H1 (cell line): ENCODE results near the gene GRB7. TPM values are rescaled to one million over a fixed set of nuclear protein-coding genes. Genes with fewer than 3 reads are reported as not detected.

ENCODE experiments used
- BACH1 ChIP-seq: IDR thresholded peaks from 2 replicates; pipeline ENCODE4 v1.6.1; 2012; ENCODE audit warnings: low read length, improper control_type of control experiment
- CREB1 ChIP-seq: IDR thresholded peaks from 2 replicates; pipeline ENCODE4 v1.6.1; 2012; ENCODE audit warnings: inconsistent platforms
- CTBP2 ChIP-seq: IDR thresholded peaks from 2 replicates; pipeline ENCODE4 v1.7.0; 2011; ENCODE audit warnings: borderline replicate concordance, mild to moderate bottlenecking, moderate library complexity, mixed read lengths, low read length; ENCODE audit not compliant: insufficient read depth, insufficient read length
- EP300 ChIP-seq, 2 experiments: IDR thresholded peaks; 1 replicate in 1 of 2; 2 replicates in 1 of 2; pipeline ENCODE4 v1.6.1; 2011 to 2012; ENCODE audit warnings: low read depth in 2 of 2, low read length in 2 of 2, mild to moderate bottlenecking in 2 of 2, borderline replicate concordance in 1 of 2, inconsistent platforms in 1 of 2, moderate library complexity in 1 of 2
- HDAC2 ChIP-seq, 2 experiments: fragments of 300-600 bp in 1 of 2; sonication (generic) in 1 of 2; IDR thresholded peaks; 2 replicates each; pipeline ENCODE4 v1.6.1; 2011 to 2012; ENCODE audit warnings: low read depth in 2 of 2, low read length in 2 of 2, mild to moderate bottlenecking in 2 of 2, moderate library complexity in 2 of 2, borderline replicate concordance in 1 of 2, inconsistent platforms in 1 of 2
- JUND ChIP-seq: IDR thresholded peaks from 2 replicates; pipeline ENCODE4 v1.6.1; 2011; ENCODE audit warnings: mild to moderate bottlenecking, improper control_type of control experiment, low read length
- KDM4A ChIP-seq: IDR thresholded peaks from one replicate; pipeline ENCODE4 v1.7.1; 2012; ENCODE audit warnings: low read depth, mild to moderate bottlenecking, moderate library complexity, low read length, inconsistent platforms; ENCODE audit not compliant: severe bottlenecking
- KDM5A ChIP-seq: fragments of 200-600 bp; IDR thresholded peaks from 2 replicates; pipeline ENCODE4 v1.7.1; 2012; ENCODE audit warnings: mild to moderate bottlenecking, low read length, inconsistent platforms, mixed read lengths
- MAX ChIP-seq: IDR thresholded peaks from 2 replicates; pipeline ENCODE4 v1.6.1; 2012; ENCODE audit warnings: inconsistent platforms
- RBBP5 ChIP-seq: IDR thresholded peaks from 2 replicates; pipeline ENCODE4 v1.7.1; 2012; ENCODE audit warnings: low read depth, mild to moderate bottlenecking, inconsistent platforms, low read length, moderate library complexity, borderline replicate concordance
- SIN3A ChIP-seq, 2 experiments: IDR thresholded peaks in 1 of 2; conservative IDR thresholded peaks in 1 of 2; 2 replicates each; pipeline ENCODE4 v1.6.1; 2011 to 2012; ENCODE audit warnings: low read length in 2 of 2, improper control_type of control experiment in 1 of 2, low read depth in 1 of 2, mild to moderate bottlenecking in 1 of 2
- SP1 ChIP-seq: IDR thresholded peaks from 2 replicates; pipeline ENCODE4 v1.6.1; 2011; ENCODE audit warnings: low read depth, low read length
- SRF ChIP-seq: IDR thresholded peaks from 2 replicates; pipeline ENCODE4 v1.6.1; 2011; ENCODE audit warnings: mild to moderate bottlenecking, low read depth, low read length, moderate library complexity
- TAF1 ChIP-seq: IDR thresholded peaks from 2 replicates; pipeline ENCODE4 v1.6.1; 2011; ENCODE audit warnings: mild to moderate bottlenecking, low read depth, low read length
- TAF7 ChIP-seq: optimal IDR thresholded peaks from 2 replicates; pipeline ENCODE3; 2011; ENCODE audit warnings: low read depth, mild to moderate bottlenecking, inconsistent platforms, low read length, moderate library complexity, borderline replicate concordance
- TBP ChIP-seq: IDR thresholded peaks from 2 replicates; pipeline ENCODE4 v1.6.1; 2011; ENCODE audit warnings: low read depth, low read length, improper control_type of control experiment
- TCF12 ChIP-seq: IDR thresholded peaks from 2 replicates; pipeline ENCODE4 v1.6.1; 2011; ENCODE audit warnings: low read depth, mild to moderate bottlenecking, low read length
- polyA plus RNA-seq, 7 experiments: library from polyadenylated mRNA; depleted of rRNA in 3 of 7; stranded (reverse) in 5 of 7; unstranded in 2 of 7; fragments of >200 nt in 5 of 7; fragments of 200-250 nt in 2 of 7; gene quantifications; 1 replicate in 5 of 7; 2 replicates in 1 of 7; 4 replicates in 1 of 7; pipeline versions ENCODE4 v1.2.1 to v1.2.3, GENCODE V29; 2011 to 2013; ENCODE audit warnings: missing spikeins in 2 of 7, mixed read lengths in 2 of 7
- total RNA-seq: library from RNA; stranded (reverse); fragmentation: NEBNext Ultra II Directional; extraction: Animal tissue kit (Norgen Biotek cat#: 25700); gene quantifications from 2 replicates; pipeline ENCODE4 v1.2.1, GENCODE V29; 2021

GRB7 gene
- total and polyA plus RNA-seq, 2 of the 8 experiments (the other 6 are each of a cell fraction or from before 2014, with no cell fraction given): 32.2 to 41.5 TPM

- TF ChIP-seq KDM4A (no peak), TAF7 (peak; percentile 50), RBBP5 (no peak; the same call in 1 of the 2 replicates), TBP (peak; percentile 56; the same call in 1 of the 2 replicates), TAF1 (peak; percentile 61; the same call in 1 of the 2 replicates), CREB1 (peak; percentile 41; the same call in 1 of the 2 replicates), MAX (0 out of 2 replicates have a peak, but pooled peaks have one; percentile 64), KDM5A (no peak), SRF (0 out of 2 replicates have a peak, but pooled peaks have one; percentile 2), BACH1 (no peak), TCF12 (0 out of 2 replicates have a peak, but pooled peaks have one; percentile 9), JUND (peak; percentile 65), HDAC2 (IDR thresholded peaks at IDR 0.05; ENCODE audit: borderline replicate concordance in 1 of 2, low read depth in 2 of 2, low read length in 2 of 2) (no peak), SIN3A (conservative IDR thresholded peaks at IDR 0.05 in 1 of 2, IDR thresholded peaks at IDR 0.05 in 1 of 2; ENCODE audit: low read depth in 1 of 2, low read length in 2 of 2) (0 out of 4 replicates have a peak, but pooled peaks of 1 of the 2 experiments have one; percentile 44), SP1 (peak; percentile 78; the same call in 1 of the 2 replicates), EP300 (IDR thresholded peaks at IDR 0.05; ENCODE audit: borderline replicate concordance in 1 of 2, low read depth in 2 of 2, low read length in 2 of 2) (peak in 1 of 2 experiments; percentile 72; a peak in 1 of 3 replicates), CTBP2 (no peak)
Measured at GRCh38 chr17:39740357-39741111, 2.8 kb downstream of the GRB7 start (continued).
